GM19372 (cell line): ENCODE data around the gene INTS4.
"Not testable (repeated sequence)": the region's sequence is repeated elsewhere in the genome, so short reads cannot be mapped to it uniquely, and the experiment has no call there.

Experiments
- ATAC-seq: cut with Tn5 transposase; IDR thresholded peaks from one replicate; pipeline ENCODE4 v1.9.1; 2021; ENCODE audit warnings: mild to moderate bottlenecking, low read depth, moderate library complexity; ENCODE audit not compliant: unreplicated experiment

Gene INTS4

DNA sequence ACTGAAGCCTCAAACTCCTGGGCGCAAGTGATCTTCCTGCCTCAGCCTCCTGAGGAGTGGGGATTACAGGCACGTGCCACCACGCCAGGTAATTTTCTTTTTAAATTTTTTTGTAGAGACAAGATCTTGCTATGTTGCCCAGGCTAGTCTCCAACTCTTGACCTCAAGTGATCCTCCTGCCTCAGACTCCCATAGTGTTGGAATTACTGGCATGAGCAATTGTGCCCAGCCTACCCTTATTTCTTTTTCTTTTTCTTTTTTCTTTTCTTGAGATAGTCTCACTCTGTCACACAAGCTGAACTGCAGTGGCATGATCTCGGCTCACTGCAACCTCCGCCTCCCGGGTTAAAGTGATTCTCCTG is 109.7 kb downstream of the INTS4 start:
- ATAC-seq = no peak

GRCh38 chr11:77884186-77884828 is 110.2 kb downstream of the INTS4 start:
- ATAC-seq = no peak

GRCh38 chr11:77883775-77884174 is 110.7 kb downstream of the INTS4 start:
- ATAC-seq = no peak

GRCh38 chr11:77882396-77882795 is 112.1 kb downstream of the INTS4 start:
- ATAC-seq = no peak

DNA sequence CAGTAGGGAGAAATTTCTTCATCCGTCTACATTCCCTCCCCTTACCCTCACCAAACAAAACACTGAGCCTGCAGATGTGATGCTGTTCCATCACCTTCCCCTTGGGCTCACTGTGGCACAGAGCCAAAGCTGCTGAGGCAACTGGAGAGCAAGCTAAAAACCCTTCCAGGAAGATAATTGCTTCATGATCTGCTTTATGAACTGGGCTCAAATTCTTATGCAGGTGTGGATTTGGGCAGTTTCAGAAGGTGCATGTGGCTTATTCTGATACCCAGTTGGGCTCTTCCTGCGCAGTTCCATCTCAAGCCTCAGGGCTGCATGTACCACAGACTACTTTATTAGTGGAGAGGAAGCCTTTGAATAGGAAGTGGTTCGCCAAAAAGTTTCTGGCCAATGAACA is 115.2 kb downstream of the INTS4 start:
- no peak for ATAC-seq

GRCh38 chr11:77878247-77878646 is 116.2 kb downstream of the INTS4 start:
- not testable (repeated sequence) for ATAC-seq

DNA sequence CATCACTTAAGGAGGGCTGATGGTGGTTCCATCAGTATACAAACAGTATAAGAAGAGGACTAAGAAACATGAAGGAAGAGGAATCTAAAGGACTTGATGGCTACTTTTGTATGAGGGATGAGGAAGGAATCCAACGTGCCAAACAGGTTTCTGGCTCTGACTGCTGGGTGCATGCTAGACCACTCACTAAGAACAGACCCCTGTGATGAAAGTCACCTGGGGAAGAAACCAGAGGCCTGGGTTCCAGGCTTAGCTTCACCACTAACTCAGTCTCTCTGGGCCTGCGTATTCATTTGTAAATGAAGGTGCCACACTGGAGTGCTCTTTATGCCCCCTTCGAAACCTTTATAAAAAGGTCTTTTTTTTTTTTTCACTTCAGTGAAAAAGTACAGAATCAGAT is 118.4 kb downstream of the INTS4 start:
- ATAC-seq = no peak

GRCh38 chr11:77874206-77874605 is 120.3 kb downstream of the INTS4 start:
- ATAC-seq = no peak

DNA sequence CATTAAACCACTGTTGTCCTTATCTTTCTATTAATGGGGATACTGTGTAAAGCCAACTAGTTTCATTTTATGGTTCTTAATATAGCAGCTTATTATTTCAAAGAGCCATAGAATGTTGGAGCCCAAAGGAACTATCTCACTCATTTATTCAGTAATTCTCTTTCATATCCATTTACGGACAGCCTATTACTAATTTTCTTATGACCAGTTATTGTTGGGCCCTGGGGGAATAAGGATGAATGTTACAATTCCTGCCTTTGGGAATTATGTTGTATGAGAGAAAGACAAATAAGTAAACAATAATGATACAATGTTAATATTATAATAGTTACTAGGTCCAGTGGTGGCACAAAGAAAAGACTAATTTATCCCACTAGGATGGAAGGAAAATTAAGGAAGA is 121.1 kb downstream of the INTS4 start:
- no peak for ATAC-seq

- no peak for ATAC-seq
Measured at GRCh38 chr11:77871855-77872254, 122.6 kb downstream of the INTS4 start.

DNA sequence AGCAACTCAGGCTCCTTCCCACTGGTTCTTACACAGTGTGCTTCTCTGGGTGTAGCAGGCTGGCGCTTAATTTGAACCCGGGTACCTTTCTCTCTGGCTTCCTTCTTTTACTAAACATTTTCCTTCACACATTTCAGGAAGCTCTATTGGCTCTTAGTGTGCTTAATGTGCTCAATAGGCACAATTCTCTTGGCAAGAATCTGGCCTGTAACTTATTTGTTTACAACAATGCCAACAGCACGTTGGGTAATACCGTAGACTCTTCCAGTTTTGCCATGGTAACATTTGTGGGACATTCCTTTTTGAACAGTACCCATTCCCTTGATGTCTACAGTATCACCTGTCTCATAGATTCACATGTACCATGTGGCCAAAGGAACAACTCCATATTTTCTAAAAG is 125.7 kb downstream of the INTS4 start:
- ATAC-seq = no peak

- ATAC-seq = no peak
Measured at GRCh38 chr11:77866336-77866735, 128.1 kb downstream of the INTS4 start.

DNA sequence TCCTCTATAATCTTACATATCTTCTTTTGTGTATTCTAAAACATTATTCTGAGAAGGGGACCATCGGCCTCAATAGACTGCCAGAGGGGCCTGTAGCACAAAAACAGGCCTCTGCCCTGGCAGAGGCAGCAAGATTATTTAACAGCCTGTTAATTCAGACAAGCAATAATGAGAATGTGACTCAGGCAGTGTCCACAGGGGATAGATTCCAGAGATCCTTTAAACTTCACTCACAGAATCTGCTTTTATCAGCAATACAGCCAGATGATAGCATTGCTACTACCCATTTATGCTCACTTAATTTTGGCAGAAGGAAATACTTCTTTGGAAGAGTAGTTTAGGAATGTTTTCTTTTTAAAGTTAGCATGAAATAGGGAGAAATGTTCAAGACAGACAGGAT is 128.7 kb downstream of the INTS4 start:
- no peak for ATAC-seq

DNA sequence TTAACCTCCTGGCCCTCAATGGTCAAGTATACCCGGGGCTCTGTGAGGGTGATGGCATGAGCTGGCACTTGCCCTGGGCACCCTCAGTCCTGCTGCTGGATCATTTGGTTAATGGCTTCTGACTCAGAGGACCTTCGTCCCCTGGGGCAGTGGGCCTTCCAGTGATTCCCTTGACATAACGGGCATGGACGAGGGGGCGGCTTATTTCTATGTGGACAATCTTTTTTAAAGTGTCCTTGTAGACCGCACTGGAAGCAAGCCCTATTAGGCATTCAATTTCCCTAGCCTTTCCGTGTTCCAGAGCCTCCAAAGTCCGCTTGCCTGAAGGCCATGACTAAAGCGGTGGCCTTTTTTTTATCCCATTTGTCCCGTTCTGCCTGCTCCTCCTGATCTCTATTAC is 133.0 kb downstream of the INTS4 start:
- ATAC-seq = not testable (repeated sequence)

DNA sequence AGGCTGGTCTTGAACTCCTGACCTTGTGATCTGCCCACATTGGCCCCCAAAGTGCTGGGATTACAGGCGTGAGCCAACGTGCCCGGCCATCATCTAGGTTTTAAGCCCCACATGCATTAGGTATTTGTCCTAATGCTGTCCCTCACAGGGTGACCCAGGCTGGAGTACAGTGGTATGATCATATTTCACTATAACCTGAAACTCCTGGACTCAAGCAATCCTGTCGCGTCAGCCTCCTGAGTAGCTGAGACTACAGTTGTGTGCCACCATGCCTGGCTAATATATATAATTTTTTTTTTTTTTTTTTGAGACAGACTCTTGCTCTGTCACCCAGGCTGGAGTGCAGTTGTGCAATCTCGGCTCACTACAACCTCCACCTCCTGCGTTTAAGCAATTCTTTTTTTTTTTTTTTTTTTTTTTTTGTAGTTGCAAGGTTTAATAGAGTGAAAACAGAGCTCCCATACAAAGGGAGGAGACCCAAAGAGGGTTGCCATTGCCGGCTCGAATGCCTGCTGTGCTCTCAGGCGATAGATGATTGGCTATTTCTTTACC is 136.5 kb downstream of the INTS4 start:
- ATAC-seq = not testable (repeated sequence)

GRCh38 chr11:77854838-77855237 is 139.6 kb downstream of the INTS4 start:
- ATAC-seq = no peak

DNA sequence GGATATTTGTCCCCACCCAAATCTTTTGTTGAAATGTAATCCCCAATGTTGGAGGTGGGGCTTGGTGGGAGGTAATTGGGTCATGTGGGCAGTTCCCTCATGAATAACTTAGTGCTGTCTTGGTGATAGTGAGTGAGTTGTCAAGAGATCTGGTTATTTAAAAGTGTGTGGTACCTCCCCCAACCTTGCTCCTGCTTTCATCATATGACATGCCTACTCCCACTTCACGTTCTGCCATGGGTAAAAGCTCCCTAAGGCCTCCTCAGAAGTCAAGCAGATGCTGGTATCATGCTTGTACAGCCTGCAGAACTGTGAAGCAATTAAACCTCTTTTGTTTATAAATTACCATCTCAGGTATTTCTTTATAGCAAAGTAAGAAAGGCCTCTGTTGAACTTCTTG is 143.0 kb downstream of the INTS4 start:
- ATAC-seq = no peak

DNA sequence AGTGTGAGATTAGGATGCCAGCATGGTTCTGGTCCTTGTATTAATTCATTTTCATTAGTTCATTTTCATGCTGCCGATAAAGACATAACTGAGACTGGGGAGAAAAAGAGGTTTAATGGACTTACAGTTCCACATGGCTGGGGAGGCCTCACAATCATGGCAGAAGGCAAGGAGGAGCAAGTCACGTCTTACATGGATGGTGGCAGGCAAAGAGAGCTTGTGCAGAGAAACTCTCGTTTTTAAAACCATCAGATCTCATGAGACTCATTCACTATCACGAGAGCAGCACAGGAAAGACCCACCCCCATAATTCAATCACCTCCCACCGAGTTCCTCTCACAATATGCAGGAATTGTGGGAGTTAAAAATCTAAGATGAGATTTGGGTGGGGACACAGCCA is 150.8 kb downstream of the INTS4 start:
- not testable (repeated sequence) for ATAC-seq

DNA sequence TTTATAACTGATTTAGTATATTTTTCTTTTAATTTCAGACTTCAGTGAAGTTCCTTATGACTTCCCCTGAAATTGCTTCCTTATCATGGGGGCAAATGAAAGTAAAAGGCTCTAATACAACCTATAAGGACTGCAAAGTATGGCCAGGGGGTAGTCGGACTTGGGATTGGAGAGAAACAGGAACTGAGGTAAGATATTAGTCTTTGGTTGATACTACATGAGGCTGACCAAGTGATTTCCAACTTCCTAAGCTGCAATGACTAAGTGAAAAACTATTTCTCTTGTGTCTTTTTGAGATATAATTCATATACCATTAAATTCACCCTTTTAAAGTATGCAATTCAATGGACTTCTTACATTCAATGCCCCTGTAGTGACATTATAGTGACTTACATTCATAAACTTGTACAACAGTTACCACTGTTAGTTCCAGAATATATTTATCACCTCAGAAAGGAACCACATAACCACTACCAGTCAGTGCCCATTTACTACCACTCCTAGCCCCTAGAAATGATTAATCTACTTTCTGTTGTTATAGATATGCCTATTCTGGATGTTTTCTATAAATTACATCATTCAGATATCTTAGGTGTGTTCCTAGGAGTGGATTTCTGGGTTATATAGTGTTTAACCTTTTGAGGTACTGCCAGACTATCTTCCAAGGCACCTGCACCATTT is 151.9 kb downstream of the INTS4 start:
- no peak for ATAC-seq

DNA sequence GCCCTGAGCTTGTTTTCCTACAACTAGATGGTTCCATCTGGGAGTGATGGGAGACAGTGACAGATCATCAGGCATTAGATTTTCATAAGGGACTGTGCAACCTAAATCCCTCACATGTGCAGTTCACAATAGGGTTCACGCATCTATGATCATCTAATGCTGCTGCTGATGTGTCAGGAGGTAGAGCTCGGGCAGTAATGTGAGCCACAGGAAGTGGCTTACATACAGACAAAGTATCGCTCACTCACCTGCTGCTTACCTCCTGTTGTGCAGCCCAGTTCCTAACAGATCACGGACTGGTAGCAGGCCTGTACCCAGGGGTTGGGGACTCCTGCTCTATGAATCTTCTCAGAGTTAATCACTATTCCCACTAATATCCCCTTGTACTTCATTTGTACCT is 161.2 kb downstream of the INTS4 start:
- ATAC-seq = no peak

- no peak for ATAC-seq
Measured at GRCh38 chr11:77828926-77829325, 165.5 kb downstream of the INTS4 start.
